Stomach smooth muscle (tissue), 2 donors: ENCODE results near the gene CCR5.
"Not testable (repeated sequence)": the region's sequence is repeated elsewhere in the genome, so short reads cannot be mapped to it uniquely, and the experiment has no call there.

Source experiments
- H3K27ac ChIP-seq: one replicate; pipeline ENCODE4 v1.7.0; 2013; ENCODE audit warnings: mild to moderate bottlenecking, low read length, inconsistent platforms
- H3K27me3 ChIP-seq, 2 donors: one replicate each; pipeline ENCODE4 v1.7.0; 2013; ENCODE audit warnings: low read length in 2 of 2; ENCODE audit not compliant: insufficient read depth in 2 of 2, control insufficient read depth in 1 of 2
- H3K36me3 ChIP-seq, 2 donors: one replicate each; pipeline ENCODE4 v1.7.0; 2013; ENCODE audit warnings: low read length in 2 of 2; ENCODE audit not compliant: control insufficient read depth in 2 of 2, insufficient read depth in 2 of 2
- H3K4me1 ChIP-seq: one replicate; pipeline ENCODE4 v1.7.0; 2013; ENCODE audit warnings: low read length; ENCODE audit not compliant: control insufficient read depth, insufficient read depth
- H3K4me3 ChIP-seq, 2 donors: one replicate each; pipeline ENCODE4 v1.7.0; 2013; ENCODE audit warnings: low read length in 2 of 2
- H3K9ac ChIP-seq, 2 donors: one replicate each; pipeline ENCODE4 v1.7.0; 2013; ENCODE audit warnings: low read length in 2 of 2, mild to moderate bottlenecking in 1 of 2
- H3K9me3 ChIP-seq, 2 donors: one replicate each; pipeline ENCODE4 v1.7.0; 2013; ENCODE audit warnings: low read length in 2 of 2; ENCODE audit not compliant: control insufficient read depth in 2 of 2
- donor health status: healthy.
- donor health status: Pancreatic carcinoma.

CCR5 gene

DNA sequence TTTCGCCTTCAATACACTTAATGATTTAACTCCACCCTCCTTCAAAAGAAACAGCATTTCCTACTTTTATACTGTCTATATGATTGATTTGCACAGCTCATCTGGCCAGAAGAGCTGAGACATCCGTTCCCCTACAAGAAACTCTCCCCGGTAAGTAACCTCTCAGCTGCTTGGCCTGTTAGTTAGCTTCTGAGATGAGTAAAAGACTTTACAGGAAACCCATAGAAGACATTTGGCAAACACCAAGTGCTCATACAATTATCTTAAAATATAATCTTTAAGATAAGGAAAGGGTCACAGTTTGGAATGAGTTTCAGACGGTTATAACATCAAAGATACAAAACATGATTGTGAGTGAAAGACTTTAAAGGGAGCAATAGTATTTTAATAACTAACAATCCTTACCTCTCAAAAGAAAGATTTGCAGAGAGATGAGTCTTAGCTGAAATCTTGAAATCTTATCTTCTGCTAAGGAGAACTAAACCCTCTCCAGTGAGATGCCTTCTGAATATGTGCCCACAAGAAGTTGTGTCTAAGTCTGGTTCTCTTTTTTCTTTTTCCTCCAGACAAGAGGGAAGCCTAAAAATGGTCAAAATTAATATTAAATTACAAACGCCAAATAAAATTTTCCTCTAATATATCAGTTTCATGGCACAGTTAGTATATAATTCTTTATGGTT lies at the start of gene CCR5:
TSS of gene CCR5 (plus strand) at position 108 of the 680 bp plus-strand sequence. CDS start 1,957 bp downstream, outside the sequence.
- H3K27me3 ChIP-seq = peaks cover 3 to 5% of the 10 kb centered on the region in 2 donors
- no peaks in the 10 kb centered on the region for H3K4me1 ChIP-seq
- H3K27ac ChIP-seq = no peak within 1 kb of the TSS
- H3K4me3 ChIP-seq = no peak within 1 kb of the TSS
- H3K9me3 ChIP-seq = no peaks in the 10 kb centered on the region
- H3K9ac ChIP-seq = peak within 1 kb of the TSS in 1 of 2 donors; percentile 2
- no peaks in the 10 kb centered on the region for H3K36me3 ChIP-seq

DNA sequence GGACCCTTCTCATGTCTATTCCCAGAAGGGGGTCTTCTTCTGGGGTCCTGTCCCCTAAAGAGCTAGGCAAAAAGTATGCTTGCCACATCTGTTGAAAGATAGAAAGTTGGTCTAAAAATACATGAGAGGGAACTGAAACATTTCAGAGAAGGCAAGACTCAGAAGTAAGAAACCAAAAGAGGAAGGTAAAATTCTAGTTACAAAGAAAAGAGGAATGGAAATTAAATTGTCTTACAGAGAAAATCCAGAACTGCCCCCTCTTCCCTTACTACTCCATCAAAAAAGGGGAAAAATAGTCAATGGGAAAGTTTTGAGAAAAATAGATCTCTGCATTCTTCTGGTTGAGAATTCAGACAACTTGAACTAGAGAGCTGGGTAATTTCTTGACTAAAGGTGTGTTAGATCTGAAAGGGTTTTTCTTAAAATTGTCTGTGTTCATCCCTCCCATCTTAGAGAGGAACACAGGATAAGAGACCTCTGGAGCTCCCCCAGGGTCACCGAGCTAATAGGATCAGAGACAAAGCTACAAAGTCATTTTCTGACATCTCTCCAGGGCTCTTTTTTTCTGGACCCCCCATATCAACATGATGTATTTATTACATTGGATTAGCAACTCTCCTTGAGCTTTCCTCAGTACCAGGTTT lies 49.2 kb upstream of the CCR5 start:
- Histone ChIP-seq H3K9me3 (no peaks in the 10 kb centered on the region), H3K27me3 (no peaks in the 10 kb centered on the region), H3K9ac (no peak overlapping the region), H3K27ac (no peak overlapping the region), H3K4me1 (no peaks in the 10 kb centered on the region), H3K4me3 (no peak overlapping the region), H3K36me3 (no peaks in the 10 kb centered on the region)

DNA sequence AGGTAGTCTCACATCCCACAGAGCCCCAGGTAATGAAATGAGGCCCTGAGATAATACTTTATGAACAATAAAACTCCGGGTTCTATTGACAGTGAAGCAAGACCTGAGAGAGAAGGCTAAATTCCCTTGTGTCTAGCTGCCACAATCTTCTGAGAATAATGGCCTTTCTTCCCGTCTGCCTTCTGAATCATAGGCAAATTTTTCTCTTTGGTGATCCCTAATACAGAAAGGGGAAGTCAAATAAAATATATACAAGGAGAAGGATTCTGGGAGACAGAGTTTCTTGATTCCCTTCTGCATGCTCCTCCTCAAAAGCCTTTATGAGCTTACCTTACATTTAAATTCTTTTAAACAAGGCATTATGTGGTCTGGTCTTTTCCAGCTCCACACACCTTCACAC lies 46.7 kb upstream of the CCR5 start:
- H3K4me3 ChIP-seq = no peak overlapping the region
- no peaks in the 10 kb centered on the region for H3K36me3 ChIP-seq
- no peaks in the 10 kb centered on the region for H3K4me1 ChIP-seq
- no peaks in the 10 kb centered on the region for H3K27me3 ChIP-seq
- H3K27ac ChIP-seq = no peak overlapping the region
- H3K9ac ChIP-seq = no peak overlapping the region
- no peaks in the 10 kb centered on the region for H3K9me3 ChIP-seq

DNA sequence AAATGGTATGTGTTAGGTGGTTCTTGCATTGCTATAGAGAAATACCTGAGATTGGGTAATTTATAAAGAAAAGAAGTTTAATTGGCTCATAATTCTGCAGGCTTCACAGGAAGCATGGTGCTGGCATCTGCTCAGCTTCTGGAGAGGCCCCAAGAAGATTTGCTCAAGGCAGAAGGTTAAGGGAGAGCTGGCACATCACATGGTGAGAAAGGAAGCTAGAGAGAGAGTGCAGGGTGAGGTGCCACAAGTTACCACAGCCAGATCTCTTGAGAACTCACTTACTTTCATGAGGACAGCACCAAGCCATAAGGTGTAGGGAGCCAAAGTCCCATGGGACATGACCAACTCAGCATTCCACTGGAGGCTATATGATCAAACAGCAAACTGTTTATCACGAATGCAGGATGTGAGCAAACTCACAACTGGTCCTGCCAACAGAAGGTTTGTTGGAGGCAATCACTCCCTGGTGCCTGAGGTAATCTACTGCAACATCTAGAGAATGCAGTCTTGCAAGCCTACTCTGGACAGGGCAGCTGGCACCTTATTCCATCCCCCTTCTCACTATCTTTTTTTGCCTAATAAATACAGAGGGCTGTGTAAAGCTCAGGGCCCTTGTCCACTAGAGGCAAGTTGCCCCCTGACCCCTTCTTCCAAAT lies 45.0 kb upstream of the CCR5 start:
- Histone ChIP-seq H3K4me1 (no peaks in the 10 kb centered on the region), H3K4me3 (no peak overlapping the region), H3K9ac (no peak overlapping the region), H3K27me3 (no peaks in the 10 kb centered on the region), H3K9me3 (no peaks in the 10 kb centered on the region), H3K27ac (no peak overlapping the region), H3K36me3 (no peaks in the 10 kb centered on the region)

DNA sequence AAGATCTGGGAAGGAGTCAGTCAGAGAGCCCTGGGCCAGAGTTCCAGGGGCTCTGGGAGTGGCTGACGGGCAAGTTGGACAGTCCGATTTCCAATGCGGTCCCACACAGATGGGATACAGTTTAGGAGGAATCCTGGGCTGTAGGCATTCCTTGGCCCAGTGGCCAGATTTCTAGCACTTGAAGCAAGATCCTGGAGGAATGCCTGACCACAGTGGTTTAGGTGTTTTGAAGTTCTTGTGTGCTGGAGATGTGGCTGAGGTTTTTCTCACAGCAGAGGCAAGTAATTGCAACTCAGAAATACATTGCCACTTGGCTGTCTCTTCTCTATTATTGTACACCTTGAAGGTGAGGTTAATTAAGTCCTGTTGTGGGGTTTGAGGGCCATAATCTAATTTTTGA lies 40.1 kb upstream of the CCR5 start:
- not testable (repeated sequence) for H3K4me3 ChIP-seq, H3K36me3 ChIP-seq, H3K27me3 ChIP-seq, H3K27ac ChIP-seq, H3K9me3 ChIP-seq, H3K4me1 ChIP-seq, H3K9ac ChIP-seq

DNA sequence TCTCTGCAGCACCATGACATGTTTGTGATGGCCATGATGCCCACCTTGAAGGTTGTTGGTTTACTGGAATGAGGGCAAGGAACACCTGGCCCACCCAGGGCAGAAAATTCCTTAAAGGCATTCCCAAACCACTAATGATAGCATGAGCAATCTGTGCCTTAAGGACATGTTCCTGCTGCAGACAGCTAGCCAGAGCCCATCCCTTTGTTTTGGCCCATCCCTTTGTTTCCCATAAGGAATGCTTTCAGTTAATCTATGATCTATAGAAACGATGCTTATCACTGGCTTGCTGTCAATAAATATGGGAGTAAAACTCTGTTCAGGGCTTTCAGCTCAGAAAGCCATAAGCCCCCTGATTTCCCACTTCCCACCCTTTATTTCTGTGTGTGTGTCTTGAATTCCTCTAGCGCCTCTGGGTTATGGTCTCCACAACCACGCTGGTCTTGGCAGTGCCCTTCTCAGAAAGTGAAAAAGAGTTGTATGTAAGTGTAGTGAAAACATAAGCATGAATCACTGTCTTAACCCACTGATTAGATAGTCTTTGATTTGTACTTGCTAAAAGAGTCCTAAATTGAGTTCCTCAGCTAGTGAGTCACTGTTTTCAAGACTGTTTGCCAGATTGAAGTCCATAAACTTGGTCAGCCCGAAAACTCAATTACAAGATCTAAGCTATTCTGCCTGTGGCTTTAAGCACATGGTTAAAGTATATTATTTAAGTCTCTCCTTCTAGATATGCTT lies 35.8 kb upstream of the CCR5 start:
- H3K9me3 ChIP-seq = peaks cover 0 to 5% of the 10 kb centered on the region in 2 donors
- H3K4me3 ChIP-seq = no peak overlapping the region

DNA sequence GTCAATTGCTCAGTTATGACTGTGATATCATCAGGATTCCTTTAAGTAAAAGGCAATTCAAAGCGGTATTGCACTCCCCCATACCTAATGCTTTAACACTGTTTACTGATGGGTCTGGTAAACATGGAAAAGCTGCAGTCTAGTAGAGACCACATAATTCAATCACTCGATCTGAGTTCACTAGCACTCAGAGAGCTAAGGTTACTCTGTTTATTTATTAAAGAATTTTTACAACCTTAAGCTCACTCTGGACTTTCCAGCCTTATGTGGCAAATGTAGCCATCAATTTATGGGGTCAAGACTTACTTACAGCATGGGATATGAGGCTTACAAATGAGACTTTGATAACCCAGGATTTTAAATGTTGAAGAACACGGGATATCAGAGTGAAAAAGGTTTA lies 35.2 kb upstream of the CCR5 start:
- Histone ChIP-seq H3K9ac (no peak overlapping the region), H3K27ac (no peak overlapping the region), H3K27me3 (no peaks in the 10 kb centered on the region), H3K36me3 (no peaks in the 10 kb centered on the region), H3K4me1 (no peaks in the 10 kb centered on the region), H3K9me3 (peaks cover 0 to 5% of the 10 kb centered on the region in 2 donors), H3K4me3 (no peak overlapping the region)

More for the DNA sequence above, 35.8 kb upstream of the CCR5 start:
- Histone ChIP-seq H3K27ac (no peak overlapping the region), H3K4me1 (no peaks in the 10 kb centered on the region), H3K27me3 (no peaks in the 10 kb centered on the region), H3K36me3 (no peaks in the 10 kb centered on the region), H3K9ac (no peak overlapping the region)

DNA sequence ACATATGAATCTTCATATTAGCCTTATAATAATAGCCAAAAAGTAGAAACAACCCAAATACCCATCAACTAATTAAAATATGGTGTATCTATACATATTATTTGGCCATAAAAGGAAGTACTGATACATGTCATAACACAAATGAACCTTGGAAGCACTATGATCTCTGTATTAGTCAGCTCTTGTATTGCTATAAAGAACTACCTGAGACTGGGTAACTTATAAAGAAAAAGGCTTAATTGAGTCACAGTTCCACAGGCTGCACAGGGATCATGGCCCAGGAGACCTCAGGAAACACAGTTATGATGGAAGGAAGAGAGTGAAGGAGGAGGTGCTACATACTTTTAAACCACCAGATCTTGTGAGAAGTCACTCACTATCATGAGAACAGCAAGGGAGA lies 32.8 kb upstream of the CCR5 start:
- Histone ChIP-seq H3K9me3 (peaks cover 0 to 5% of the 10 kb centered on the region in 2 donors), H3K9ac (no peak overlapping the region), H3K4me3 (no peak overlapping the region), H3K4me1 (no peaks in the 10 kb centered on the region), H3K27me3 (no peaks in the 10 kb centered on the region), H3K27ac (no peak overlapping the region), H3K36me3 (no peaks in the 10 kb centered on the region)

DNA sequence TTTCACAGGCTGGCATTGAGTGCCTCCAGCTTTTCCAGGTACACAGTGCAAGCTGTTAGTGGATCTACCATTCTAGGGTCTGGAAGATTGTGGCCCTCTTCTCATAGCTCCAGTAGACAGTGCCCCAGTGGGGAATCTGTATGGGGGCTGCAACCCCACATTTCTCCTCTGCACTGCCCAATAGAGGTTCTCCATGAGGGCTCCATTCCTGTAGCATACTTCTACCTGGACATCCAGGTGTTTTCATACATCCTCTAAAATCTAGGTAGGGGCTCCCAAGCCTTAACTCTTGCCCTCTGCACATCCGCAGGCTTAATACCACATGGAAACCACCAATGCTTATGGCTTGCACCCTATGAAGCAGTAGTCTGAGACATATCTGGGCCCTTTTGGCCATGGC lies 31.9 kb upstream of the CCR5 start:
- Histone ChIP-seq H3K9me3 (peaks cover 0 to 5% of the 10 kb centered on the region in 2 donors), H3K4me1 (no peaks in the 10 kb centered on the region), H3K27me3 (no peaks in the 10 kb centered on the region), H3K4me3 (no peak overlapping the region), H3K9ac (no peak overlapping the region), H3K36me3 (no peaks in the 10 kb centered on the region), H3K27ac (no peak overlapping the region)

DNA sequence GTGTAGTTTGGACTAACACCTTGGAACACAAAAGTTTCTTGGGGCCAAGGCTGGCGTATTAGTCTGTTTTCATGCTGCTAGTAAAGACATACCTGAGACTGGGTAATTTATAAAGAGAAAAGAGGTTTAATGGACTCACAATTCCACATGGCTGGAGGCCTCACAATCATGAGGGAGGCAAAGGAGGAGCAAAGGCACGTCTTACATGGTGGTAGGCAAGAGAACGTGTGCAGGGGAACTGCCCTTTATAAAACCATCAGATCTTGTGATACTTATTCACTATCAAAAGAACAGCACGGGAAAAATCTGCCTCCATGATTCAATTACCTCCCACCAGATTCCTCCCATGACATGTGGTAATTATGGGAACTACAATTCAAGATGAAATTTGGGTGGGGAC lies 26.3 kb upstream of the CCR5 start:
- H3K27me3 ChIP-seq = no peaks in the 10 kb centered on the region
- H3K36me3 ChIP-seq = no peaks in the 10 kb centered on the region
- no peak overlapping the region for H3K4me3 ChIP-seq
- H3K9me3 ChIP-seq = no peaks in the 10 kb centered on the region
- no peaks in the 10 kb centered on the region for H3K4me1 ChIP-seq
- H3K27ac ChIP-seq = no peak overlapping the region
- H3K9ac ChIP-seq = no peak overlapping the region
